GM20000 (cell line): Measurements from ENCODE around the gene CCK.

ENCODE experiments used
- DNase-seq: peaks from one replicate; pipeline ENCODE4 v3.0.0; 2012; ENCODE audit warnings: low spot score
- TF ChIP-seq, protein P1 (sequence below): IDR thresholded peaks from 2 replicates; pipeline ENCODE4 v1.5.1; 2012; ENCODE audit warnings: mild to moderate bottlenecking, control low read depth; ENCODE audit errors: extremely low read depth, missing control alignments

Gene CCK

GRCh38 chr3:42230860-42231259 is 35.1 kb downstream of the CCK start:
- TF ChIP-seq, protein P1, sequence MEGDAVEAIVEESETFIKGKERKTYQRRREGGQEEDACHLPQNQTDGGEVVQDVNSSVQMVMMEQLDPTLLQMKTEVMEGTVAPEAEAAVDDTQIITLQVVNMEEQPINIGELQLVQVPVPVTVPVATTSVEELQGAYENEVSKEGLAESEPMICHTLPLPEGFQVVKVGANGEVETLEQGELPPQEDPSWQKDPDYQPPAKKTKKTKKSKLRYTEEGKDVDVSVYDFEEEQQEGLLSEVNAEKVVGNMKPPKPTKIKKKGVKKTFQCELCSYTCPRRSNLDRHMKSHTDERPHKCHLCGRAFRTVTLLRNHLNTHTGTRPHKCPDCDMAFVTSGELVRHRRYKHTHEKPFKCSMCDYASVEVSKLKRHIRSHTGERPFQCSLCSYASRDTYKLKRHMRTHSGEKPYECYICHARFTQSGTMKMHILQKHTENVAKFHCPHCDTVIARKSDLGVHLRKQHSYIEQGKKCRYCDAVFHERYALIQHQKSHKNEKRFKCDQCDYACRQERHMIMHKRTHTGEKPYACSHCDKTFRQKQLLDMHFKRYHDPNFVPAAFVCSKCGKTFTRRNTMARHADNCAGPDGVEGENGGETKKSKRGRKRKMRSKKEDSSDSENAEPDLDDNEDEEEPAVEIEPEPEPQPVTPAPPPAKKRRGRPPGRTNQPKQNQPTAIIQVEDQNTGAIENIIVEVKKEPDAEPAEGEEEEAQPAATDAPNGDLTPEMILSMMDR = no peak
- no peak for DNase-seq

GRCh38 chr3:42229942-42230688 is 35.9 kb downstream of the CCK start:
- TF ChIP-seq, protein P1 = no peak
- DNase-seq = no peak

- TF ChIP-seq, protein P1 = no peak
- no peak for DNase-seq
Observed at GRCh38 chr3:42229266-42229941, 36.6 kb downstream of the CCK start.

GRCh38 chr3:42228796-42229195 is 37.2 kb downstream of the CCK start:
- peak; percentile 62 for DNase-seq
- TF ChIP-seq, protein P1 = peak; percentile 10

GRCh38 chr3:42226470-42227425 is 39.2 kb downstream of the CCK start:
- DNase-seq = no peak
- TF ChIP-seq, protein P1 = no peak

DNA sequence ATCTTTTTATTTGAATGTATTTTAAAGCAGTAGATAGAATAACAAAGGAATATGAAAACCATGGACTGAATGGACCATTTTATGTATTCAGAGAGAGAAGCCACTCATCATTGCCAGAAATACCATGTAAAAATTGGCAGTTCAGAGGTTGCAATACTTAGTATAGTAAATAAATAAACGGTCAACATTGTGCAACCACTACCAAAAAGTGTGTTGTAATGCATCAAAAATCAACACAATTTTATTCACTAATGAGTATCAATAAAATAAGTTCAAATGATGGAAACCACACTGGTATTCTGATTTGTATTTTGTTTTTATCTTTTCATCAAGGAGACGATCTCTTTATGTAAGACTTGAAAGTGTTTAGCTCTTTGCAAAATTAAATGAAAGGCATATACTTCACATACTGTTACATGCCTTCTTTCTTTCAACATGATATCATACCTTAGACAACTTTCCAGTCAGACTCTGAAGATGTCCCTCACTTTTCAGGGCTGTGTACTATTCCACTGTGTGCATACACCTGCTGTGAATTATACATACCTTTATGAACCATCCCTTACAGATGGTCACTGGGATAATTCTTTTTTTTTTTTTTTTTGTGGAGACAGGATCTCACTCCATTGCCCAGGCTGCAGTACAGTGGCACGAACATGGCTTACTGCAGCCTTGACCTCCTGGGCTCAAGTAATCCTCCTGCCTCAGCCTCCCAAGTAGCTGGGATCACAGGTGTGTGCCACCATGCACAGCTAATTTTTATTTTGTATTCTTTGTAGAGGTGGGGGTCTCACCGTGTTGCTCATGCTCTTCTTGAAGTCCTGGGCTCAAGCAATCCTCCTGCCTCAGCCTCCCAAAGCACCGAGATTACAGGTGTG is 40.3 kb downstream of the CCK start:
- DNase-seq = no peak

More for the DNA sequence above, 40.3 kb downstream of the CCK start:
- TF ChIP-seq, protein P1 = no peak
